GM21390 (cell line): ENCODE data around the gene DNAJC15.

Experiments
- ATAC-seq: cut with Tn5 transposase; IDR thresholded peaks from one replicate; pipeline ENCODE4 v1.9.1; 2021; ENCODE audit not compliant: unreplicated experiment

DNAJC15 gene

DNA sequence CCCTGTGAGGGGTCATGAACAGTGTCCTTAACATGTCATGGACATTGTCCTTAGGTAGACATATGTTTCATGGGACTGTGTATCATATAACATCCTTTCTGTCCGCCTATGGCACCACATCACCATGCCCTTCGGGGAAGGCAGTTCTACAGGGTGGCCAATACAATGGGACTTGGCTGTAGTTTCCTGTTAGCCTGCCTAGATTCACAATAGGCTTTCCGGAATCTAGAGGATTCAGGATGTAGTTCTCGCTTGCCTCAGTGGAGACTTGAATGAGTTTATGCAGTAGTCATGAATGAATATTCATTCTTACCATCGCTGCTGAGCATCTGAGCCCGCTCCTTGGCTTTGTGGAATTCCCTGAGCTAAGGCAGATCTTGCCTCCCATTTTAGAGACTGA, 100.5 kb downstream of the DNAJC15 start:
- ATAC-seq, result no peak

GRCh38 chr13:43124490-43124889, 101.1 kb downstream of the DNAJC15 start:
- ATAC-seq, result no peak

GRCh38 chr13:43126420-43126819, 103.0 kb downstream of the DNAJC15 start:
- no peak for ATAC-seq

DNA sequence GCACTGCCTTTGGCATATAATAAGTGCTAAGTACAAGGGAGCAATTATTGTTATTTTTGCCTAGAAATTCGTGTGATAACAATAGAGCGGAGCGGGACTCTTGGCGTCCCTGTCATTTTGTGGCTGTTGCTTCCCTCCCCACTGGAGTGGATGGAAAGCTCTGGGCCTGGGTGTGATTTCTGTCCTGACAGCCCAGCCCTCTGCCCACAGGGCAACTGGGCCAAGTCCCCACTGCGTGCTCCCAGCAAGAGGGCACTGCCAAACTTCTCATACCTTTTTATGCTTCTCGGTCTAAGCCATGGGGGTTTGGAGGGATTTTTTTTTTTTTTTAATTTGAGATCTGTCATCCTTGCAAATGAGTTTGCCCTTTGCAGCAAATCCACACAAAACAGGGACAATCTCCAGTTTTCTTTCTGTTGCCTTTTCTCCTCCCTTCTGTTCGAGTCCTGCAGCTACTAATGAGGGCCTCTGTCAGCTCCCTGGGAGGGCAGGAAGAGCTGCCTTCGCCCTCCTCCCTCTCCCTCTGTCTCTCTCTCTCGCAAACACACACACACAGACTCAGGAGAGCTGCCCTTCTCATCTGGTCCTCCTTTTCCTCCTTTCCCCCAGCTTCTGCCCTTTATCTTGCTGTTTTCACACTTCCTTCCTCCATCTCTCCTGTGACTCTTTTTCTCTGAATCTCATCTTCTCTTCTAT, 103.9 kb downstream of the DNAJC15 start:
- ATAC-seq, result no peak

DNA sequence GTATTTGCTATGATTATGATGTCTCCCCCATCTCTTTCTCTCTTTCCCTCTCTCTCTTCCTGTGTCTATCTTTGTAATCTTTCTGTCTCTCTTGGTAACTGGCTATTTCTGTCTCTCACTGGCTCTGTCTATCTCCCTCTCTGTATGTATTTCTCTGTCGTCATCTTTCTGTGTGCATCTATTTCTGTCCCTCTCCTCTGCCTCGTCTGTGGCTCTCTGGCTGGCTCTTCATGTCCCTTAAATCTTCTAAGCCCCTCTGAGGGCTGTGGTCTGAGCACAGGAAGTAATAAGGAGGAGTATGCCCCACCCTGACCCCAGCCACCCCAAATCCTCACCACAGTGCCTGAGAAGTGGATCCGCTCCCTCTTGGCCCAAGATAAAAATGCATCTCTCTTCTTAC, 104.4 kb downstream of the DNAJC15 start:
- ATAC-seq, result no peak

GRCh38 chr13:43128504-43128961, 105.1 kb downstream of the DNAJC15 start:
- no peak for ATAC-seq

DNA sequence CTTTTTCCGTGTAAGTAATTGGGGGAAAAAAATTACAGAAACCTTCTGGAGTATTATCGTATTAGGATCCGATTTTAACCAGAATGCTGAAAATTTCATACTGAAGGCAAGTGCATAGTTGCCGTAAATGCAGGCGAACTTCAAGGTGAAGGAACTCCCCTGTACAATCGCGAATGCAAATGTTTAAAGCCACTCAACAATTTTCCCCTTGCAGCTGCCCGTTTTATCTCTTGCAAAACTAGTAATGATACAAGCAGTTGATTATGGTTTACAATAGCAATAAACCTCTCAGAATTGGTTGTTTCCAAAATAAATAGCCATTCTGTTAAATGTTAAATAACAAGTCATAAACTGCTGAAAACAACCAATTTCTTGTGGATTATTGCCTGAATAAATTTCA, 105.7 kb downstream of the DNAJC15 start:
- ATAC-seq, result no peak

GRCh38 chr13:43129511-43130110, 106.2 kb downstream of the DNAJC15 start:
- no peak for ATAC-seq

GRCh38 chr13:43132257-43132656, 108.9 kb downstream of the DNAJC15 start:
- no peak for ATAC-seq

GRCh38 chr13:43132911-43133310, 109.5 kb downstream of the DNAJC15 start:
- ATAC-seq, result no peak

DNA sequence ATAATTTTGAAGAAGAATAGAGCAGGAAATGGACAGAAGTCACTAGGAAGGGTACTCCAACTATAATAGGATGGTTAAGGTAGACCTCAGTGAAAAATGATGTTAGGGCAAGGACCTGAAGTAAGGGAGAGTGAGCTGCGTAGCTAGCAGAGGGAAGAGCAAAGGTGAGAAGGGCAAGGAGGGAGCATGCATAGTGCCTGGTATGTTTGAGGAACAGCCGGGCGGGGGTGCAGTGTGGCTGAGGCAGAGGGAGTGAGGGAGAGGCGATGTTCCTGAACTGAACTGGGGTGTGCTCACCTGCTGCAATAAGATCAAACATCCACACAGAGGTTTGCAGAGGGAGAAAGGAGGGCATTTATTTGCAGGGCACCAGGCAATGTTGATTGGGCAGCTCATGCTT, 110.4 kb downstream of the DNAJC15 start:
- no peak for ATAC-seq

- no peak for ATAC-seq
Measured at GRCh38 chr13:43134868-43135267, 111.5 kb downstream of the DNAJC15 start.

DNA sequence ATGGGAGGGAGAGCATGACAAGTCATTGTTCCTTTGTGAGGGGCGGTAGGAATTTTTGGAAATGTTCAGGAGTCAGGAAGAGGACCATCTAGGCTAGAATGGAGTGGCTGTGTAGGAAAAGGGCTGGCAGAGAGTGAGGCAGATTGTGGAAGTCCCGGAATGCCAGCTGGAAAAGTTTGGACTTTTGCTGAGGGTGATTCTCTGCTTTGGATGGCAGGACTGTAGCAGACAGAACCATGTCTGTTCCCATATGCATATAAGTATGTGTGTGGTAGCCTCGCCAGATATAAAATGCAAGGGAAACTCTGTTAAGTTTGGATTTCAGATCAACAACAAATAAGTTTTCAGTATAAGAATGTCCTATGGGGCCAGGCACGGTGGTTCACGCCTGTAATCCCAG, 112.1 kb downstream of the DNAJC15 start:
- no peak for ATAC-seq

GRCh38 chr13:43136920-43137575, 113.7 kb downstream of the DNAJC15 start:
- ATAC-seq, result no peak

GRCh38 chr13:43139211-43139610, 115.8 kb downstream of the DNAJC15 start:
- no peak for ATAC-seq

- ATAC-seq, result no peak
Measured at GRCh38 chr13:43139921-43140320, 116.5 kb downstream of the DNAJC15 start.

DNA sequence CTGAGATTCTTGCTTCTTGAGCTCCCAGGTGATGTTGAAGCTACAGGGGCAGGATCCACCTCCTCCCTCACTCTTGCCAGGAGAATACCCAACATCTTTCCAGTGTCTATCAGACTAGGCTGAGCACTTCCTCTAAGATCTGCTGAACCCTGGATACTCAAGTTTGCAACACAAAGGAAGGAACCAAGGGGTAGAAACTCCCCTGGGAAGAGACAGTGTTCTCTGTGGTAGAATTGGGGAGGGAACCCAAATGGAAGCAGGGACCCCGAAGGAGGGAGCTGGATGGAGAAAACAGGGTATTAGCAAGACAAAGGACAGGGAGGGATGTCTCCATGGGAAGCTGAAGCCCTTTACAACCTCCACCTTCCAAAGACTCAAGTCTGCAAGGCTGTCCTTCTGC, 117.6 kb downstream of the DNAJC15 start:
- no peak for ATAC-seq

GRCh38 chr13:43141685-43142084, 118.3 kb downstream of the DNAJC15 start:
- ATAC-seq, result no peak

DNA sequence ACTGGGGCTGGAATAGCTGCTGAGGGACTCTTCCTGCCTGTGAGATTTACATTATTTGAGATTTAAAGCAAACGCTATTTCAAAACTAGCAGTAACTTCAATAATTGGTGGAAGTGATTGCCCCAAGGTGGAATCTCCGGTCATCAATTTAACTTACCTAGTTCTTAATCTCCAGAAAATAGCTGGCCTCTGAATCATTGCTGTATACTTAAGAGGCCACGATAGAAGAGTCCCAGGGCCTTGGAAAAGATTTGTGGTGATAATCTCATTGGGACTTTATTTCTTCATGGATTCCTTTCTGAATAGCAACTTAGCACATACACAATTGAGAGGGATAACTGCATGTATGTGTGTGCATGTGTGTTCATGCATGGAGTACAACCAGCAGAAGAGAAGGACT, 120.2 kb downstream of the DNAJC15 start:
- no peak for ATAC-seq

- no peak for ATAC-seq
Measured at GRCh38 chr13:43145534-43146196, 122.3 kb downstream of the DNAJC15 start.

DNA sequence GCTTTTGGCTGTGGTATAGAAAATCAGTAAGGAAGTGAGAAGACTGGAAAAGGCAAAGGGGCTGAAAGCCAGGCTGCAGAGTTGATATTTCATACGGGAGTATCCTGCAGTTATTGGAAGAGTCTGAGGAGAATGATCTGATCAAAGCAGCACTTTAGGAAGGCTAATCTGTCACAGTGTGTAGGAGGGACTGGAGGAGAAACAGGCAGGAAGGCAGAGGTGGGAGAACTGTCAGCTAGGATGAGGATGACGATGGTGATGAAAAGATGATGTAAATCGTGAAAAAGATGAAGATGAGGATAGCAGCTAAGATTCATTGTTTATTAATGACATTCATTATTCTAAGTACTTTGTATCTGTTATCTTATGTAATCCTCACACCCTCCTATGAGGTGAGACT, 123.0 kb downstream of the DNAJC15 start:
- no peak for ATAC-seq
